Astrocyte of the hippocampus (primary cell): ENCODE data around the gene GNPTAB.
"Not testable (repeated sequence)": the region's sequence is repeated elsewhere in the genome, so short reads cannot be mapped to it uniquely, and the experiment has no call there.

ENCODE experiments used
- DNase-seq: peaks from one replicate; pipeline ENCODE4 v3.0.0; 2011; ENCODE audit warnings: low read depth, low spot score

Gene GNPTAB

GRCh38 chr12:101830367-101831325 lies at the start of gene GNPTAB:
GNPTAB (minus strand) TSS chr12:101830959; CDS start chr12:101830675, 284 bp downstream.
- peak; percentile 98 for DNase-seq

GRCh38 chr12:101878243-101878821 lies 47.6 kb upstream of the GNPTAB start:
- DNase-seq: no peak

- peak; percentile 66 for DNase-seq
These were observed 47.1 kb upstream of the GNPTAB start for GRCh38 chr12:101877806-101878242.

- peak; percentile 96 for DNase-seq
These were observed 46.4 kb upstream of the GNPTAB start, which contains the start of gene DRAM1 for GRCh38 chr12:101876861-101877805. DRAM1 (plus strand) TSS chr12:101877580; CDS start chr12:101877790, 210 bp downstream.

- no peak for DNase-seq
These were observed 45.6 kb upstream of the GNPTAB start for GRCh38 chr12:101876322-101876860.

GRCh38 chr12:101875162-101875561 lies 44.4 kb upstream of the GNPTAB start:
- no peak for DNase-seq

GRCh38 chr12:101870925-101871324 lies 40.2 kb upstream of the GNPTAB start:
- DNase-seq: no peak

- not testable (repeated sequence) for DNase-seq
These were observed 36.9 kb upstream of the GNPTAB start for GRCh38 chr12:101867619-101868018.

- no peak for DNase-seq
These were observed 36.0 kb upstream of the GNPTAB start for GRCh38 chr12:101866615-101867373.

DNA sequence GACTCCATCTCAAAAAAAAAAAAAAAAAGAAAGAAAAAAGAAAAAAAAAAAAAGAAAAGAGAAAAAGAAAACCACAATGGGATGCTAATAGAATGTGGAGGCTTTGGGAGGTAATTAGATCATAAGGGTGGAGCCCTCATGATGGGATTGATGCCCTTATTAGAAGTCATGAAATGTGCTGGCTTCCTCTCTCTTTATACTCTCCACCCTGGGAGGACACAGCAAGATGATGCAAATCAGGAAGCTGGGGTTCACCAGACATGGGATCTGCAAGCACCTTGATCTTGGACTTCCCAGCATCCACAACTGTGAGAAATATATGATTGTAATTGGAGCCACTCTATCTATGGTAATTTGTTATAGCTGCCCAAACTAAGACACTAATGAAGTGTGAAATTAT lies 33.2 kb upstream of the GNPTAB start:
- no peak for DNase-seq

- peak; percentile 21 for DNase-seq
These were observed 31.5 kb upstream of the GNPTAB start for GRCh38 chr12:101862245-101862644.

DNA sequence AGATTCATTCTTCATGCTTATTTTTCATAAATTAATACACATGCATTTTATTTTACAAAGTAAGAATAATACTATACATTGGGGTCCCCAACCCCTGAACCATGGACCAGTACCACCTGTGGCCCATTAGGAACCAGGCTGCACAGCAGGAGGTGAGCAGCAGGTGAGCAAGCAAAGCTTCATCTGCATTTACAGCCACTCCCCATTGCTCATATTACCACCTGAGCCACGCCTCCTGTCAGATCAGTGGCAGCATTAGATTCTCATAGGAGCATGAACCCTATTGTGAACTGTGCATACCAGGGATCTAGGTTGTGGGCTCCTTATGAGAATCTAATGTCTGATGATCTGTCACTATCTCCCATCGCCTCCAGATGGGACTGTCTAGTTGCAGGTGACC lies 30.9 kb upstream of the GNPTAB start:
- DNase-seq: not testable (repeated sequence)

DNA sequence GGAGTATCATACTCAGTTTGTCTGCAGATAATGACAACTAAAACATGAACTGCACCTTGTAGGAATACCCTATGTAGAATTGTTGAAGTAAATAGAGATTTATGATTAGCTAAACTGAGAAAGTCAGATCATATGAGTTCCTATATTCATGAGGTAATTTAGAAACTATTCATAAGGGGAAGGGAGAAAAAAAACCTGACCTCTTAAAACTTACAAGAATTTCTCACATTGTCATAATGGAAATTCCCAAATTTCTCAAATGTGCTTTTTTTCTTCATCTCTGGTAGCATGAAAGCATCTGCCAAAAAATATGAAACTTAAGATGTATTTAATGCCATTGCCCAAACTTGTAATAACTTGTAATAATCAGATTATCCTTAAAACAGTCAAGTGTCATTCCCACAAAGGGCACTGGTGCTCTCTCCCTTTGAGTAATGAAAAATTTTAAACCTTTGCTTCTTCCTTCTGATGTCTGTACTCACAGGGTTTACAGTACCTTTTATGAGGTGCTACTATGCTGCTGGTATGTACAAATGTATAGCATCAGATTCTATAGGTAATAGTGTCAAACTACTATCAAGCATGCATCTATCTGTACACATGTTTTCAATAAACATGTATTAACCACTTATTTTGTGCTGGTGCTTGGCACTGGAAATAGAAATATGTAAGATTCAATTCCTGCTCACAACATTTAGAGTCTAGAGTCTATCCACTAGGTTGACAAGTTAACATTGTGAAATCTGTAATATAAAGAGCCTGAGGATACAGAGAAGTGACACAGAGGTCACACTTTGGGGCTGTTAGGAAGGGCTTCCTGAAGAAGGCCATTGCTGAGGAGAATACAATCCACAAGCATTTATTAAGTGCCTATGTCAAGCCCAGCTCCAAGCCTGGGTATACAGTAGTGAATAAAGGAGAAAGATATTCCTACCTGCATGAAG lies 29.2 kb upstream of the GNPTAB start:
- no peak for DNase-seq

GRCh38 chr12:101858361-101858760 lies 27.6 kb upstream of the GNPTAB start:
- DNase-seq: no peak

GRCh38 chr12:101857043-101857558 lies 26.3 kb upstream of the GNPTAB start:
- DNase-seq: peak; percentile 37

DNA sequence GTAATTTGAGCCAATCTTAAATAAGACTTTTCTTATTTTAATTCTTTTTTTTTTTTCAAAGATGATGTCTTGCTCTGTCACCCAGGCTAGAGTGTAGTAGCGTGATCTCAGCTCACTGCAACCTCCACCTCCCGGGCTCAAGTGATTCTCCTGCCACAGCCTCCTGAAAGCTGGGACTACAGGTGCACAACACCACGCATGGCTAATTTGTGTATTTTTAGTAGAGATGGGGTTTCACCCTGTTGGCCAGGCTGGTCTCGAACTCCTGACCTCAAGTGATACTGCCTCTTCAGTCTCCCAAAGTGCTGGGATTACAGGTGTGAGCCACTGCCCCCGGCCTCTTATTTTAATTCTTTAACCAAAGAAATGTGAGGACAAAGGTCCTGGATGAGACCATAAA lies 25.9 kb upstream of the GNPTAB start:
- DNase-seq: not testable (repeated sequence)

DNA sequence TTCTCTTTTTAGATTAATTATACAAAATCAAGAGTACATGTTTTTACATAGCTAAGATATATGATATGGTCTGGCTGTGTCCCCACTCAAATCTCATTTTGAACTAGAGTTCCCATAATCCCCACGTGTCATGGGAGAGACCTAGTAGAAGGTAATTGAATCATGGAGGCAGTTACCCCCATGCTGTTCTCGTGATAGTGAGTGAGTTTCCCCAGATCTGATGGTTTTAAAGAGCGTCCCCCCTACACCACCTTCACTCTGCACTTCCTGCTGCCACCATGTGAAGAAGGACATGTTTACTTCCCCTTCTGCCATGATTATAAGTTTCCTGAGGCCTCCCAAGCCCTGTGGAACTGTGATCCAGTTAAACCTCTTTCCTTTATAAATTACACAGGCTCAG lies 25.2 kb upstream of the GNPTAB start:
- no peak for DNase-seq

DNA sequence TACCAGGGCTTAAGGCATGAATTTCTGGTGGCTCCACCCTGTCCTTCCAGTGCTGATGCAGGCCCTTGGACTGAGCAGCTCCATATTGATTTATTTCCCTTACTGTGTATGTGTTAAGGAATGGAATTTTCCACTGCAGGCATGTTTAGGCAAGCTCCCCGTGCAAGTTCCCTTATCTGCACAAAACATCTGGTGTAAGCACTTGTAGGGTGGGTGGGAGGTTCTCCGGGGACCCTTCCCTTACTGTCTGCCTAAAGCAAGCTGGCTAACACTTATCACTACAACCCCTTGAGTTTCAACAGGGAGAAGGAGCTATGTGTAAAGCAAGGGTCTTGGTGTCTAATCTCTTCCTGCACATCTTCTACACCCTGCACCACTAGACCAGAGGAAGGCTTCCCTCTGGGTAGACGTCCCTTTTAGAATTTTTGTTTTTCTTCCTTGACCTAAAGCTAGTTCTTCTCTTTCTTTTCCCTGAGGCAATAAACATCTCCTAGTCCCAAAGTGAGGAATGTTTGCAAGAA lies 24.7 kb upstream of the GNPTAB start:
- no peak for DNase-seq

- DNase-seq: no peak
These were observed 24.0 kb upstream of the GNPTAB start for GRCh38 chr12:101854747-101855146.
